K562 (cell line): ENCODE results near the gene DGCR2. TPM values are rescaled to one million over a fixed set of nuclear protein-coding genes. Genes with fewer than 3 reads are reported as not detected.

Source experiments
- BCLAF1 ChIP-seq, 2 experiments: fragments of 450-650 bp in 1 of 2; IDR thresholded peaks; 2 replicates each; pipeline ENCODE4 v1.6.1; 2011 to 2017; ENCODE audit warnings: low read depth in 2 of 2, antibody characterized with exemption in 1 of 2, borderline replicate concordance in 1 of 2, low read length in 1 of 2, mild to moderate bottlenecking in 1 of 2, mixed read lengths in 1 of 2; ENCODE audit not compliant: control insufficient read depth in 1 of 2
- CHD7 ChIP-seq: fragments of 200-600 bp; sonication (generic); IDR thresholded peaks from one replicate; pipeline ENCODE4 v1.6.1; 2012; ENCODE audit warnings: mild to moderate bottlenecking, low read depth, low read length, inconsistent platforms
- CREB5 ChIP-seq: fragments of 250-450 bp; sonication (Bioruptor Pico); IDR thresholded peaks from 2 replicates; pipeline ENCODE4 v1.5.0; 2020; ENCODE audit warnings: mild to moderate bottlenecking
- RBM34 ChIP-seq: fragments of 200-400 bp; formaldehyde crosslinking; IDR thresholded peaks from 2 replicates; pipeline ENCODE4 v1.6.1; 2018; ENCODE audit warnings: low read length, borderline replicate concordance; ENCODE audit not compliant: insufficient read depth
- THRAP3 ChIP-seq: fragments of 450-650 bp; IDR thresholded peaks from 2 replicates; pipeline ENCODE4 v1.6.1; 2016; ENCODE audit warnings: mild to moderate bottlenecking, inconsistent platforms, borderline replicate concordance
- WHSC1 ChIP-seq: IDR thresholded peaks from one replicate; pipeline ENCODE4 v1.6.1; 2012; ENCODE audit warnings: low read length, control low read depth, inconsistent platforms
- ZNF282 ChIP-seq: sonication (generic); formaldehyde crosslinking; IDR thresholded peaks from 2 replicates; pipeline ENCODE4 v1.8.1; 2023; ENCODE audit warnings: missing genetic modification reagents
- ZNF408 ChIP-seq: fragments of 250-450 bp; sonication (Bioruptor Pico); IDR thresholded peaks from 2 replicates; pipeline ENCODE4 v1.4.0; 2020; ENCODE audit warnings: low read depth, mild to moderate bottlenecking, moderate library complexity
- ZNF699 ChIP-seq: fragments of 250-450 bp; sonication (Bioruptor Pico); IDR thresholded peaks from 2 replicates; pipeline ENCODE4 v1.8.0; 2021; ENCODE audit warnings: mild to moderate bottlenecking, moderate library complexity; ENCODE audit not compliant: insufficient replicate concordance
- ZNF778 ChIP-seq: fragments of 450-650 bp; formaldehyde crosslinking; IDR thresholded peaks from 2 replicates; pipeline ENCODE4 v1.4.0; 2020; ENCODE audit warnings: mild to moderate bottlenecking, moderate library complexity
- polyA plus RNA-seq, 8 experiments: library from polyadenylated mRNA; depleted of rRNA in 4 of 8; stranded (reverse) in 5 of 8; unstranded in 3 of 8; fragments of >200 nt; fragmentation: Nextera tagmentation in 2 of 8; fragmentation: Illumina TruSeq in 1 of 8; extraction: Ambion mirVana in 2 of 8; extraction: Trizol in 1 of 8; gene quantifications; 2 replicates each; pipeline versions ENCODE4 v1.2.1 to v1.2.3, GENCODE V29; 2011 to 2014; ENCODE audit warnings: inconsistent platforms in 1 of 8, missing spikeins in 1 of 8
- total RNA-seq, 7 experiments: library from RNA; depleted of rRNA in 6 of 7; stranded (reverse); fragments of >200 nt in 6 of 7; fragmentation: Illumina TruSeq in 2 of 7; extraction: Trizol in 2 of 7; gene quantifications; 2 replicates each; pipeline versions ENCODE4 v1.2.1 to v1.2.3, GENCODE V29; 2011 to 2021; ENCODE audit warnings: low replicate concordance in 1 of 7

DGCR2 gene
- total and polyA plus RNA-seq, 9 of the 15 experiments (the other 6 are each of a cell fraction or from before 2014, with no cell fraction given): 0.69 to 101 (median 56.4) TPM

GRCh38 chr22:19068784-19069271 lies 53.4 kb downstream of the DGCR2 start (continued):
- TF ChIP-seq CHD7: peak; percentile 27
- TF ChIP-seq CREB5 (CRISPR knock-in tag): no peak
- TF ChIP-seq ZNF408 (CRISPR knock-in tag): no peak
- peak; percentile 70 for TF ChIP-seq WHSC1
- no peak for TF ChIP-seq BCLAF1 (IDR thresholded peaks at IDR 0.05; ENCODE audit: borderline replicate concordance in 1 of 2, control insufficient read depth in 1 of 2, low read depth in 2 of 2, low read length in 1 of 2)
- TF ChIP-seq THRAP3: no peak
- peak; percentile 36 for TF ChIP-seq ZNF699 (CRISPR knock-in tag)
- TF ChIP-seq RBM34: no peak
- no peak for TF ChIP-seq ZNF778 (CRISPR knock-in tag)
- TF ChIP-seq ZNF282 (CRISPR knock-in tag): 0 out of 2 replicates have a peak, but pooled peaks have one; percentile 36
